ENCODE measurements around the gene MTARC2. TPM values are rescaled to one million over a fixed set of nuclear protein-coding genes. Genes with fewer than 3 reads are reported as not detected.

Gene MTARC2
- total RNA-seq, 1 donor: 2.0 TPM

DNA sequence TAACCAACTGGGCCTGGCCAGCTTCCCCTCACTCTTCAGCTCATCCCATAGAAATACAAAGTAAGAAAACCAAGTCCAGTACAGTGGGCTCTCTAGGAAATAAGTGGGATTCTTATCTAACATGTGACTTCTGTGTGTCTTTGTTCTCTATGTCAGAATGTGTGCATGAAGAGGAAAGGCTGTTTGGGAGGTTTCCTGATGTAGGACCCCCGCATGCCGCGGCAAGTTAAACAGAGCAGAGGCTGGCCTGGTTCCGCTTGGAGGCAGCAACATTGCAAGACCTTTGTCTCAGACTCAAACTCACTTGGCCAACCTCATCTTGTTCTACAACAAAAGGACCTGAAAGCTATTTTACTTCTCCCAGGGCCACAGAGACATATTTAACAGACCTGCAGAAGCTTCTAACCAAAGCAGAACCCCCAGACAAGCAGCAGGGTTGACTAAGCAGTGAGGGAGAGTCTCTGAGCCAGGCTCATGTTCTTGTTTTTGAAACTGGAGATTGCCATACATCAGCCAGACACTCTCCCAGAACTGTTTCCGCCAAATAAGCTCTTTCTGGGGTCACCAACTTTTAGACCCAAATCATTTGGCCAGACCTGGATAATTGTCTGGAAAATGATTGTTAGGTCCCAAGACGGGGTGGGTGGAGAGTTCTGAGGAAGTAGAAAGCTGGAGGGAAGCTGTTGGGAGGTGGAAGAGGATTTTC, 6.2 kb downstream of the MTARC2 start:
- TF ChIP-seq, protein P1, sequence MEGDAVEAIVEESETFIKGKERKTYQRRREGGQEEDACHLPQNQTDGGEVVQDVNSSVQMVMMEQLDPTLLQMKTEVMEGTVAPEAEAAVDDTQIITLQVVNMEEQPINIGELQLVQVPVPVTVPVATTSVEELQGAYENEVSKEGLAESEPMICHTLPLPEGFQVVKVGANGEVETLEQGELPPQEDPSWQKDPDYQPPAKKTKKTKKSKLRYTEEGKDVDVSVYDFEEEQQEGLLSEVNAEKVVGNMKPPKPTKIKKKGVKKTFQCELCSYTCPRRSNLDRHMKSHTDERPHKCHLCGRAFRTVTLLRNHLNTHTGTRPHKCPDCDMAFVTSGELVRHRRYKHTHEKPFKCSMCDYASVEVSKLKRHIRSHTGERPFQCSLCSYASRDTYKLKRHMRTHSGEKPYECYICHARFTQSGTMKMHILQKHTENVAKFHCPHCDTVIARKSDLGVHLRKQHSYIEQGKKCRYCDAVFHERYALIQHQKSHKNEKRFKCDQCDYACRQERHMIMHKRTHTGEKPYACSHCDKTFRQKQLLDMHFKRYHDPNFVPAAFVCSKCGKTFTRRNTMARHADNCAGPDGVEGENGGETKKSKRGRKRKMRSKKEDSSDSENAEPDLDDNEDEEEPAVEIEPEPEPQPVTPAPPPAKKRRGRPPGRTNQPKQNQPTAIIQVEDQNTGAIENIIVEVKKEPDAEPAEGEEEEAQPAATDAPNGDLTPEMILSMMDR (IDR thresholded peaks at IDR 0.05; ENCODE audit: insufficient read depth, low read length): no peak
- no peak overlapping the region for H3K4me3 ChIP-seq (ENCODE audit: low read depth, low read length)
- DNase-seq (ENCODE audit: low read depth): no peak

DNA sequence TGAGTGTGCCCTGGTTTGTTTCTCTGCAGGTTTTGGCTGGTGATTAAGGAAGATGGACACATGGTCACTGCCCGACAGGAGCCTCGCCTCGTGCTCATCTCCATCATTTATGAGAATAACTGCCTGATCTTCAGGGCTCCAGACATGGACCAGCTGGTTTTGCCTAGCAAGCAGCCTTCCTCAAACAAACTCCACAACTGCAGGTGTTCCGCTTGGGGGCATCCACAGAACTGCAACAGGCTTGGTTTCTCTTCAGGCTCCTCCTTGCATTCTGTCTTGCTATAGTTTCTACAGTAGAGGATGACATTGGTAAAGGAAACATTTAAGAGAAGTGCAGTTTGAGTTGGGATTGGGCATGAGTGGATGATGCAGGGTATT, 6.8 kb downstream of the MTARC2 start:
- no peak for DNase-seq (ENCODE audit: low read depth)
- no peak overlapping the region for H3K4me3 ChIP-seq (ENCODE audit: low read depth, low read length)
- TF ChIP-seq, protein P1 (IDR thresholded peaks at IDR 0.05; ENCODE audit: insufficient read depth, low read length): no peak

DNA sequence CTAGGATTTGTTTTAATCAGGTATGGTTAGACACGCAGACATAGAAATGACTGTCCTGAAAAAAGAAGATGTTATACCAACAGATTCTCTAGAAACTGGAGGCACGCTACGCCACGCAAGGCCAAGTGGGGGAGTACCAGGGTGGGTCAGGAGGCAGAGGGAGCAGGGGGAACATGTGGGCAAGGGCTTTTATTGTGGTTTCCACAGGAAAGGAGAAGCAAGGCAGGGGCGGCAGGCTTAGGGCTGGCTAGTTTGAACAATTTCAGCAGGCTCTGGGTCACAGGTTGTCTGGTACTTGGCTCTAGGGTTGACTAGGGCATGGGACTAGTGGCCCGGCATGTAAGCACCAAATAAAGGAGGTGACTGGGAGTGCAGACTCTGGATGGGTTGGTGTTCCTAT, 7.2 kb downstream of the MTARC2 start:
- TF ChIP-seq, protein P1 (IDR thresholded peaks at IDR 0.05; ENCODE audit: insufficient read depth, low read length): no peak
- no peak overlapping the region for H3K4me3 ChIP-seq (ENCODE audit: low read depth, low read length)
- DNase-seq (ENCODE audit: low read depth): no peak

DNA sequence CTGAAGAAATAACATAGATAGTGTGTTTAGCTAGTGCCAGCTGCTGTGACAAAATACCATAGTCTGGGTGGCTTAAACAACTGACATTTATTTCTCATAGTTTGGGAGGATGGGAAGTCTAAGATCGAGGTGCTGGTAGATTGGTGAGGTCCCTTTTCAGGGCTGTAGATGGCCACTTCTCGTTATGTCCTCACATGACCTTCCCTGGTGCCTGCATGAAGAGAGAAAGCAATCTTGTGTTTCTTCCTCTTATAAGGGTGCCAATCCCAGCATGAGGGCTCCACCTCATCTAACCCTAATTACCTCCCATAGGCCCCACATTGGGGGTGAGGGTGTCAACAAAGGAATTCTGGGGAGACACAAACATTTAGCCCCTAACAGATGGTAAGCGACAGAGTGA, 9.3 kb downstream of the MTARC2 start:
- TF ChIP-seq, protein P1 (IDR thresholded peaks at IDR 0.05; ENCODE audit: insufficient read depth, low read length): no peak
- H3K4me3 ChIP-seq (ENCODE audit: low read depth, low read length): no peak overlapping the region
- no peak for DNase-seq (ENCODE audit: low read depth)

DNA sequence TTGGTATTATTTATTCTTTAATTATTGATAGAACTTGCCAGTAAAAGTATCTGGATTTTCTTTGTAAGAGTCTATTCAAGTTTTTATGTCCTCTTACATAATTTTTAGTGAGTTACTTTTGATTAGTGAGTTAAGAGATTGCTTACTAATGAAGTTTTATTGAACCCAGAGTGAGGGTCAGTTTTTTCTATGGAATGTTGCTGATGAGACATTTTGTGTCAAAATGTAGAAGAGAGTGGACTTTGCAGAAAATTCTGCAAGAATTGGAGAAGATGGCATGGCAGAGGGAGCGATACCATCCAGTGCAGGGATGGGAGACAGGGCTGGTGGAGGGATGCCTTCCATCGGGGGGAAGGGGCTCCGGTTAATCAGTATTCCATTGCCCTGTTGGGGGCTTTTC, 11.0 kb downstream of the MTARC2 start:
- H3K4me3 ChIP-seq (ENCODE audit: low read depth, low read length): no peak overlapping the region
- TF ChIP-seq, protein P1 (IDR thresholded peaks at IDR 0.05; ENCODE audit: insufficient read depth, low read length): no peak
- DNase-seq (ENCODE audit: low read depth): no peak

DNA sequence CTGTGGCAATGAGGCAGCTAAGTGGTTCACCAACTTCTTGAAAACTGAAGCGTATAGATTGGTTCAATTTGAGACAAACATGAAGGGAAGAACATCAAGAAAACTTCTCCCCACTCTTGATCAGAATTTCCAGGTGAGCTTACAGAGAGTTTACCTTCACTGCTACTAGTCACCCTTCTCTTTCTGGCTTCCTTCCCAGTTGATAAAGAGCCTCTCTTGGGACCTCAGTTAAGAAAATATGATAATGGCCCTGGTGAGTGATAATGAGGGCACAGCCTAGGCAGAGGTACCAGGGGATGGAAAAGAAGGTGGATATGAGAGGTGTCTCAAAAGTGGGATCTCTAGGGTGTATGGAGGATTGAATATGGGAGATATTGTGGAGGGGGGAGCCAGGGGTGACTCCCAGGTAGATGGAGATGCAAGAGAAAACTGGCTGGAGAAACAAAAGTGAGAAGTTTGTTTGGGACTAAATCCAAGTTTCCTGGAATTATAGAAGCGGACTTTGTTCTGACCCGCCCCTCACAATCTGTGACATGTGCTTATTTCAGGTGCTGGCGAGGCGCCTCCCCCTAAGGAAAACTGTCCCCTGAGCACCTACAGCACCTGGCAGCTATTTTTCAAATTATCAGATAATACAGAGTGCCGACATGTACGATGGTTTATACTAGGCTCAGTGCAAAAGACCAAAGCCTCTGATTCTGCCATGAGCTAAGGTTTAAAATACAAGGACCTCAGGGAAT, 13.7 kb downstream of the MTARC2 start:
- DNase-seq (ENCODE audit: low read depth): no peak
- no peak overlapping the region for H3K4me3 ChIP-seq (ENCODE audit: low read depth, low read length)
- TF ChIP-seq, protein P1 (IDR thresholded peaks at IDR 0.05; ENCODE audit: insufficient read depth, low read length): no peak
